Measurements from ENCODE around the gene PACRG.

PACRG gene

DNA sequence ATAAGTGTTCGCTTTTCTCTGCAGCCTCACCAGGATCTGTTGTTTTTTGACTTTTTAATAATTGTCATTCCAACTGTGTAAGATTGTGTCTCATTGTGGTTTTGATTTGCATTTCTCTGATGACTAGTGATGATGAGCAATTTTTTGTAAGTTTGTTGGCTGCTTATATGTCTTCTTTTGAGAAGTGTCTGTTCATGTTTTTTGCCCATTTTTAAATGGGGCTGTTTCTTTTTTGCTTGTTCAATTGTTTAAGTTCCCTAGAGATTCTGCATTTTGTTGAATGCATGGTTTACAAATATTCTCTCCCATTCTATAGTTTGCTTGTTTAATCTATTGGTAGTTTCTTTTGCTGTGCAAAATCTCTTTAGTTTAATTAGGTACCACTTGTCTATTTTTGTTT, 295.9 kb downstream of the PACRG start:
- DNase-seq: no peak

DNA sequence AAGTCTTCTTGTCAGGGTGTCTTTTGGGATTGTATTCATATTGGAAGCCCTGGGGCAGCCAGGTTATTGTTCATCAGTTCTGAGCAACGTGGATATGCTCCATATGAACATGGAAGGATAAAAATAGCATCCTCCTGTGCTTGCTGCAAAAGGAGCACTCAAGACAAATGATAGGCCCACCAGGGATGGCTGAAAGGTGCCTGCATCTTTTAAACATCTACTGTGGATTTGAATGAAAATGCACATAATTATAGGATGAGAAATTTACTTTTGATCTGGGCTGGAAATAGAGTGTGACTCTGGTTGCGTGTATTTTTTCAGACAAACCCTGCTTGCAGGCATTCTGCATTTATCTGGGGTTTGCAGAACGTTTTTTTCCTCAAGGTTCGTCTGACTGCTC, 299.1 kb downstream of the PACRG start:
- DNase-seq: no peak

DNA sequence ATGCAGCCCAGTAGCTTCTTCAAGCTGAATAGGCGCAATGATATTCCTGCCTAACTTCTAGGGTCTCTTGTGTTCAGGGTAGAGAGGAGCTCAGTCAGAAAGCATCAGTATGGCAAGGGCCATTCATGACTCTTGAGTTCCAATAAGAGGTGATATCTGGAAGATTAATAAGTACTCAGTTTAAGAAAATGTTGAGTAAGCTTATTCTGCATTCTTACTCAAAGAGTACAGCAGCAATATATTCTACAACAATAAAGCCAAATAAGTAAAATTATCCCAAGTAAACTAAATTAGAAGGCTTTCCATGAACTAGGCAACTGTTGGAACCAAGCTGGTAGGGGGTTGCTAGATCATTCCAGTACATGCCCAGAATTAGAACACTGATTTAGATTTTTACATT, 303.2 kb downstream of the PACRG start:
- DNase-seq: no peak

DNA sequence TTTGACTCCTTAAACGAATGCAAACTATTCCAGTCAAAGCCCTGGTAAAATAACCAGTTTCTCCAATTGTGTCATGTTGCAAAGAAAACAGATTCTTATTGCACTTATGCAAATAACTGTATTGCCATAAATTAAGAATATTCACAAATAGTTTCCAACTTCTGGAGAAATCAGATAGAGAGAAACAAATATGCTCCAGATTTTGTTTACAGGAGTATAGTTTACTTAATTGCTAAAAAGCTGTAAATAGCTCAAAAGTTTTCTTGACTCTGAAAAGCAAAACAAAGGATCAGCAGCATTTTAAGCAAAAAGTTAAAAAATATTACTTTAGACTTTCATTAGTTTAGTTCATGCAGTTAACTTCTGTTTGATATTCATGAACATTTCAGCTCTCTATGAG, 304.2 kb downstream of the PACRG start:
- no peak for DNase-seq

DNA sequence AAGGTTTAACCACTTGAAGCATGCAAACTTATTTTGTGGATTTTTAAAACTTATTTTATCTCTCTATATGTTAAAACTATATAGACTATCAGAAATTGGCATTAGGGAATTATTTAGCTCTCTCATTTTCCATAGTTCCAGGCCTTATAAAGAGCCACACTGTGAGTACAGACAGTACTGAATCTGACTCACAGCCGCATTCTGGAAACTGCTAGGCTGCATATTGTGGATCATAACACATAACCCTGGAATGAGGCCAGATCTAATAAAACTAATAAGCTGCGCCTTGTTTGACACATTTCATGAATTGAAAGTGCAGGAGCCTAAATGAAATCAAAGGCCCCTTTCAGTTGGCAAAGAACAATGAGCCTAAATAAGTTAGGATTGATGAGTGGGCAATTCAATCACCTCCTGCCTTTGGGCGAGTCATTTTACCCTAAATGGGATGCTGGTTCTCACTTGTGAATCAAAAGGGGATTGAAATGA, 308.4 kb downstream of the PACRG start:
- no peak for DNase-seq

DNA sequence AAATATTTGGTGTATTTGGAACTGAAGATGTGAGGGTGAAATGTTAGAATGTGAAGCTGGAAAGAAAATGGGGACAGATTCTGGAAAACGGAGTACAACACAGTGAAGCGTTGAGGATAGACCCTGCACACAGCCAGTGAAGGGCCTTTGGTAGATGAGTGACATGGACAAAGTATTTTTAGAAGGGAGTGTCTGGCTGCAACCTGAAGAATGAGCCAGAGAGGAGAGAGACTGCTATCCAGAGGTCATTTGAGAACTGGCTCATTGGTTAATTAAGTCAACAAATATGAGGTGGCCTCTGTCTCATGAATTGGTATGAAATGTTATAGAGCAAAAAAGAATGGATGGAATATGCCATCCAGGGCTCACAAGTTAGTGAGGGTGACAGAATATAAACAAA, 310.5 kb downstream of the PACRG start:
- no peak for DNase-seq

DNA sequence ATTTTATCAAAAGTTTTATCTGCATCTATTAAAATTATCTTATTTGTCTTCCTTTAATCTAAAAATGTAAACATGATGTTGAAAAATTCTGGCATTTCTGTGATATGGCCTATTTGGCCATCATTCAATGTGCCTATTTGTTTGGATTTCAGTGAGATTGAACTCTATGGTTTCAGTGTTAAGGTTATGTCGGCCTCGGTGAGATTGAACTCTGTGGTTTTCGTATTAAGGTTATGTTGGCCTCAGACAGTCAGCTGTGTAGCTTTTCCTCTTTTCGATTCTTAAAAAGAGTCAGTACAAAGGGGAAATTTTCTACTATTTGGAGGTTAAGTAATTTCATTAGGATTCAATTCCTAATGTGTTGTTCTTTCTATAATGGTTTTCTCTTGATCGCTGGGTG, 320.6 kb downstream of the PACRG start:
- no peak for DNase-seq

DNA sequence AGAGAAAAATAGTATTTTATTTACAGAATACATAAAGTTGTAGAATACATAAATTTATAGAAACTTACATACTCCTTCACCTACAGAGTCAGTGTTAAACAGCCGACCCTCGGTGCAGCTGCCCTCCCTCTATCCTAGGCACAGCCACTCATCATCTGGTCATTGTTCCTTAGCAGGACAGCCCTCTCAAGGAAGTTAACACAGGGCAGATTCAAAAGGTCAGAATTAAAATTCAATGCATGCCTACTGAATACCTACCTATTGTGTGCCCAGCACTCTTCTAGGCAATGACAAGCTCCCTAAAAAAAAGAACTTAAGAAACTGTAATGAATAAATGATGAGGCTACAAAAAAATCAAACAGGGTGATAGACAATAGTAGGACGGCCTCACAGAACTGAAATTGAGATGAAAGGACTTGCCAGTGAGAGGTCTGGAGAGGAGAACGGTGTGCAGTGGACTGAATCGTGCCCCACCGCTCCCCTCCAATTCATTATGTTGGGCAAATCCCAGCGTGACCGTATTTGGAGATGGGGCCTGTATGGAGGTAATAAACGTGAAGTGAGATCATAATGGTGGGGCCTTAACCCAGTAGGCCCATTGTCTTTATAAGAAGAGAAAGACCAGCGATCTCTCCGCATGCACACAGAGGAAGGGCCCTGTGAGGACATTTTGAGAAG, 326.0 kb downstream of the PACRG start:
- DNase-seq: no peak

DNA sequence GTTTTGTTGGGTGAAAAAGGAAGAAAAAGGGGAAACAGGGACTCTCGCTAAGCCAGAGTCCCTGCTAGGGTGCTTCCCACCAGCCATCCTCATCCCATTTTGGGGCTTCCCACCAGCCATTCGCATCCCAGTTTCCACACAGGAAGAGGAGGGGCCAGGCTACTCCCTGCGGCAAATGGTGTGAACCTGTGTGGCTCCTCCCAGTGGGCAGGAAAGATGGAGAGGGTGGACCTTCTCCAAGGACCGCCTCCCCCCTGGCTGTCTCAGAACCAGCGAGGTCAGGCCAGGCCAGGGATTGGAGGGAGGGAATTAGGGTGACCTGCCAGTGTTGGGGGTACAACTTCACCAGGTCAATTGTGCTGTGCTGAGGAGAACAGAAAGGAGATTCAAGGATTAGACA, 326.9 kb downstream of the PACRG start:
- no peak for DNase-seq

DNA sequence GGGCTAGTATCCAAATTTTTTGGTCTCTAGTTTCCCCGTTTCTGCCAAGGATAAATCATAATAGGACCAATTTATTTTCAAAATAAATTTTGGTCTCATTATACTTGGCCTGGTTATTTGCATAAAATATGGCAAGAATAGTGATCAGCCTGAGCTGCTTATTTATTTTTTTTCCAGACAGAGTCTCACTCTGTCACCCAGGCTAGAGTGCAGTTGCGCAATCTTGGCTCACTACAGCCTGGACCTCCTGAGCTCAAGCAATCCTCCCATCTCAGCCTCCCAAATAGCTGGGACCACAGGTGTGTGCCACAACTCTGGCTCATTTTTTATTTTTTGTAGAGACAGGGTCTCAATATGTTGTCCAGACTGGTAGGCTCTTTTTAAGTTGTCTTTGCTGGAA, 329.5 kb downstream of the PACRG start:
- DNase-seq: no peak

DNA sequence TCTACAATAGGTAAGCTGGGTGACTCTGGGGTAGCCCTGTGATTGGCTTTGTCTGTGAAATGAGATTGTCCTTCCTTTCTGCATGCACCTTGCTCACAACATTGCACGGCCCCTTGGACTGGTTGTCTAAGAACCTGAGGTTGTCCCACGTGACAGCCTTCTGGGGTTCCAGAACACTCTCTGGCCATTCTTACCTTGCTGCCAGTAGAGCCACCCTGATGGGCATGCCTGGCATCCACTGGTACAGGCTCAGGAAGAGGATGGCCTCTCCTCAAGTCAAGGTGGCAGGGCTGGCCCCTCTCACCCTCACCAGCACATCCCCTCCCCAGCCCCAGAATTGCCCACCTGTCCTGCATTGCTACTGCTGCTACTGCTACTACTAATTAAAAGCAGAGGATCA, 335.0 kb downstream of the PACRG start:
- no peak for DNase-seq

DNA sequence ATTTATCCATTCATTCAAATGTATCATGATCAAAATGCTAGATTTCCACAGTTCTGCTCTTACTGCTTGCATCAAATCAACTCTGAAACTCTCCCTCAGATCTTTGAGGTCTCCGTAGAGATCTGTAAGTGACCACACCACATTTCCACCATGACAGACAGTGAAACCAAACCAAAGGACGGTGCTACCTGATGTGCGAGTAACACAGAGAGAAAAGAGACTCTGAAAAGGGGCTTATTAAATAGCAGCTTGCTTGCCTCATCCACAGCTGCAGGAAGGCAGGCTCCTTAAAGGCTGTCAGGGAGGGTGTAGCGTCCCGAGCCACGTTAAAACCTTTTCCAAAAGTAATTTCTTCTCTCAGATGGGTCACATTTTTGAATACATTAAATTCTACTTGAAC, 335.8 kb downstream of the PACRG start:
- DNase-seq: no peak

DNA sequence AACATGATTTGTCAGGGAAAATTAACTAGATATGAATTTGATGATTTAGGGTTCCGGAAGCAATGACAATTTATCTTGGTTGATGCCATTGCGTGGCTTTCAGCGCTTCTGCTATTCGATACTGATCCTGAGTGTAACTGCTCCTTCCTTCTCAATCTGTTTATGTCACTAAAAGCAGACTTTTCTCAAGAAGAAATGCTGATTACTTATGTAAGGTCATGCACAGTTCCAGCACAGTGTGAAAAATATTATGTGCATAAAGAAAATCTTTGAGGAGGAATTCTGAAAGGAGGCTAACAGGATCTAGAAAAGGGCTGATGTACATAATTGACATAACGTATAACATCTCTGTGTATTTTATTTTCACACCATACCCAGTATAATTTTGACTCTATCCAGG, 336.6 kb downstream of the PACRG start:
- no peak for DNase-seq

DNA sequence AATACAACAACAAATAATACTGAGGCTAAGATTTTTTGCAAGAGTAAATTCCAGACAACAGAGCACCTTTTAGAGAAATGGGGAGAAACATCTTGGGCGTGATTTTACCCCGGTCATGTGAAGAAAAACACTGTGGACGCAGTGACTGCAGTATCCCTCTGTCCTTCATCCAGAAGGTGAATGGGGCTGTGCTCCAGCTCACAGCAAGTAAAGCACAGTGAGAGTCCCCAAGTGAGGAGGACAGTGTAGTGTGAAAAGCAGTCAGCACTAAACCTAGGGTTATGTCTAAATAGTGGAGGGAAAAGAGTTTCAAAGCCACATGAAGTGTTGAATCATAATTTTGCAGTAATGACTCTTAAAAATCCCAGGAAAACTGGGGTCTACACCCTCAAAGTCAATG, 338.4 kb downstream of the PACRG start:
- DNase-seq: no peak

DNA sequence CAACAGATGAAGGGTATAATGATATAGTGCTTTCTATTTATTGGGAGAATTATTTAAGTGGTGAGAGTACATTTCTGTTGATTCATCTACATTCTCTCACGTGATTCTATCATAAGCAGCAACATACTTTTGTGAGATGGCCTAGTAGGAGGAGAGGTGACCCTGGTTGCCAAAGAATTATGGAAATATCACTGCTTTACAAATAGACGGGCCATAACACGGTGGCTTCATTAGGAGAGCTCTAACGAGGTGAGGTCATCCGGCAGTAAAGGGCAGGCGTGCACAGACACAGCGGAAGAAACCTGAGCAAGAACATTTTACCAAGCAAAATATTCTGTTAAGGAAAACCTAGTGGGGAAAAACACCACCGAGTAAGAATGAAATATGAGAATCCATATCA, 349.4 kb downstream of the PACRG start:
- DNase-seq: no peak

DNA sequence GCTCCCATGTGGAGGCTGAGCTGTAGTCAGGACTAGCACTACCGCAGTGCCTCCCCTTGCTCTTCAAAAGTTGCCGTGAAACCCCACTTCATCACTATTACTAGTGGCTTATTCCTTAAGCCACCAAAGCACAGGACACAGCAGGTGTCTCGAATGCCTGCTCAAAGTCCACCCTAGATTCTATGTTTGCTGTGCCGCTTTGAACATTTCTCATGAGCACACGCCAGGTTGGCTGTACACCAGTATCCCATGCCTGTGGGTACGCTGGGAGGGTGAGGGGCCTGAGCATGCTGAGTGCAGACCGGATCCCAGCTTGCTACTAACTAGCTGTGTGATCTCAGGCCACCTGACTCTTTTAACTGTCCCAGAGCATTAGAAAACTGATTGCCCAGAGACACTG, 350.9 kb downstream of the PACRG start:
- DNase-seq: no peak

DNA sequence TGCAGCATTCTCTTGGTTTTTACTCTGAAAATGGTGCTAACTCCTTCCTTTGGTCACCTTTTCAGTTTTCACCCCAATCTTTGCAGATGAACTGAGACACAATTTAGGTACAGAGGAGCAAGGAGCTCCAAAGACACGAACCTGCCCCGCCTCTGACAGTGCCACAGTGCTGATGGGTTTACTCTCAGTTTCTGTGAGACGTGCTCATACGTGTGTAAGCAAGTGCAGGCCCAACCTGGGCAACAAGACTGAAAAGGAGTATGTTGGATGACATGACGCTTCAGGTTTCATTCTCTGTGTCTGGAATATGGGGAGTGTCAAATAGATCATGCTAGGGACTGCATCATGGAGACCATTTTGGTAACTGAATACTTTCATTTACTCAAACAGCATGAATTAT, 352.5 kb downstream of the PACRG start:
- DNase-seq: no peak

DNA sequence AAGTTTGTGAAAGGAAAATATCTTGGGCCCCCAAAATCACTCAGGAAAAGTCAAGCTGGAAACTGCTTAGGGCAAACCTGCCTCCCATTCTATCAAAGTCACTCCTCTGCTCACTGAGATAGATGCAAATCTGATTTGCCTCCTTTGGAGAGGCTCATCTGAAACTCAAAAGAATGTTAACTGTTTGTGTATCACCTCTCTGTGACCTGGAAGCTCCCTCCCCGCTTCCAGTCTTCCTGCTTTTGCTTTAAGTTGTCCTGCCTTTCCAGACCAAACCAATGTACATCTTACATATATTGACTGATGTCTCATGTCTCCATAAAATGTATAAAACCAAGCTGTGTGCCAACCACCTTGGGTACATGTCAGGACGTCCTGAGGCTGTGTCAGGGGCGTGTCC, 355.4 kb downstream of the PACRG start:
- DNase-seq: no peak

DNA sequence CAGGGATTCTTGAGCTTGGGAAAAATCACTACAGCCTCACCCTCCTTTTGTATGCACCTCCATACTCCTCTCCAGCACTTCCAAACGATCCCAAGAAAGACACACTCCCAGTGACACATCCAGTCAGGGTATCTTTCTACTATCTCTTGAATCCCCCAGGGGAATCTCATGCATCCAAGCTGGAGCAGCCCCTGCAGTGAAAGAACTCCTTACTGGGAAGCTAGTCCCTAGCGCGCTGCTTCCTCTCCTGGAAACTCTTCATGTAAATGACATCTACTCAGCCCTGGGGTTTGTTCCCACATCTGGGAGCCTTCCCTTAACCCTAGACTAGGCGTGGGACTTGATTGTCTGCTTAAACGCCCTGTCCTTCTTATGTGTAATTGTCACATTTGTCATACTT, 357.7 kb downstream of the PACRG start:
- DNase-seq: peak; percentile 29

DNA sequence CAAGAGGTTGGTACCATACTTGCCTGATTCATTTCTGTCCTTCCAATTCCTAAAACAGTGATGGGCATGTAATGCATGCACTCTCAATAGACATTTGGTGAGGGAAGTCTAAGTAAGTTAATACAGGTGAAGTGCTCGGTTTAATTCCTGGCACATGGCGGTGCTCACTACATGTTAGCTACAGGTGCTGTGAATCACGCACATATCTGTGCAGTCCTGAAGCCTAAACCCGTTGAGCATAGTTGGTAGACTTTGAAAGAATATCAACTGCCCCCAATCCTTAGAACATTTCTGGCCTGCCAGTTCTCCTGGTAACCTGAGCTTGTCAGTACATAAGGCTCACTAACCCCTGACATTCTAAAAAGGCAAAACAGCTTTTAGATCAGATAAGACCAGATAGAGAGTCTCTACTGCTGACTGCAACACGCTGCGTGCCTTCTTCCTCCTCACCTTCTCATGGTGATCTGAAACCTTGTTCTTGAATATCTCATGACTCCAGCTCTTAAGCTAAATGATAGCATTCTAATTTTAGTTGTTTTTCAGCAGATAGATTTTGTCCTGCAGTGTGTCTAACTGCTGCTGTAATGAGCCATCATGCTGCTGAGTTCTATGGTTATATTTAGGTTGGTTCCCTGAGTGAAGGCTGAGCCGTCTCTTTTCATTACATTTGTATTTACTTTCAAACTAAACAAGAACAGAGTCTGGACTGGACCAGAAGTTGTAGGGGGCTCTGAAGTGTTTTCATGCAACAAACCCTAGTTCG, 358.3 kb downstream of the PACRG start:
- DNase-seq: no peak

DNA sequence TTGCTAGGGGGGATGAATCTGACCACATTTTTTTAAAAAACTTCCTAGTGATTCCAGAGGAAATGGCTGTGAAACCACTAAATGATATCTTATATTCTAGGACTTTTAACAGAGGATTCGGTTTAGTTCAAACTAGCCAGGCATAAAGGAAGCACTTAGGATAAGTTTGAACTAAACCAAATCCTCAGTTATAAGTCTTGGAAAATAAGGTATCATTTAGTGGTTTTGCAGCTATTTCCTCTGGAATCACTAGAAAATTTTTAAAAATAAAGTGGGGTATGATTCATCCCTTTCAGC, 358.8 kb downstream of the PACRG start:
- no peak for DNase-seq

DNA sequence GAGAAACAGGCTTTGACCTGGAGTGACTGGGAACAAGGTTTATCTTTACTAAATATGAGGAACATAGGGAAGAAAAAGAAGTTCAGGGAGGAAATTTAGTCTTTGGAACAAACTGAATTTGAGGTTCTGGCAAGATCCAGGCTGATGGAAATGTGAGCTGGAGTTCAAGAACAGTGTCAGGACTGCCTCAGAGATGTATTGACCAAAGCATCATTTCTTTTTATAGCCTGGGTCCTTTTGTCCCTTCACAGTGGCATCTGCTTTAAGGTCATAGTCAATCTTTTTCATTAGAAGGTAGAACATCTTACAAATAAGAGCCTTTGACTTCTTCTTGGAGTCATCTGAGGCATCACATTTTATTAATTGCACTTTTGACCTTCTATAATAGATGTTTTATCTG, 360.2 kb downstream of the PACRG start:
- no peak for DNase-seq

DNA sequence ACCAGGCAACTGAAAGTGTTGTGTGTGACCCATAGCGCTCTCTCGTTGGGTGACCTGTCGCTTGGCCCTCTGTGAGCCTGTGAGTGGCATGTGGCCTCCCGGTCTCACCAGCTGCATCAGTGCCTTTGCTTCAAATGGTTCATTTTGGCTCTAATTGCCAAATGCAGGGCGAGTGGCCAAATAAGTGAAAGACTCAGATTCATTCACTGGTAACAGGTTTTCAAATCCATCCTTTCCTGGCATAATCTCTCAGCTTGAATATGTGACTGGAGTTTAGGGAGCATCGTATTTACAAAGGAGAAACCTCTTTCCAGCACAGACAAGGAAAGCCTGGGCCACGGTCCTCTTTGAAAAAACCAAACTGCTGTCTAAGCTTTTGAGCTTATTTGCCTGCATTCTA, 365.1 kb downstream of the PACRG start:
- DNase-seq: no peak

DNA sequence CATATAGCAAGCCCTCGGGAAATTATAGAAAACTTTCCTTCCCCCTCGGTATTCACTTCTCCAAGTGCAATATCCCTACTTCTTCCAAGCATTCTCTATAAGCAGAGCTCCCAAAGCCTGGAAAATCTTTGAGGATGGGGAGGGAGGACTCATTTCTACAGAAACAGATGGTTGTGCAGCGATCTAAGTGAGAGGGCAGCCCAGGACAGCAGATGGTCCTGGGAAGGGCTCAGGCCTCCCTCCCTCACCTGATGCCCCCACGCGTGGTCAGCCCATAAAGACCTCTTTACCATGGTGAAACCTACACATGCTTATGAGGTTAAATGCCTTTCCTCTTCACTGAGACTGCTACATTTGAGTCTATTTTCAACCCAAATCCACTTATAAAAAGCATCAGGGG, 367.1 kb downstream of the PACRG start:
- peak; percentile 57 for DNase-seq

DNA sequence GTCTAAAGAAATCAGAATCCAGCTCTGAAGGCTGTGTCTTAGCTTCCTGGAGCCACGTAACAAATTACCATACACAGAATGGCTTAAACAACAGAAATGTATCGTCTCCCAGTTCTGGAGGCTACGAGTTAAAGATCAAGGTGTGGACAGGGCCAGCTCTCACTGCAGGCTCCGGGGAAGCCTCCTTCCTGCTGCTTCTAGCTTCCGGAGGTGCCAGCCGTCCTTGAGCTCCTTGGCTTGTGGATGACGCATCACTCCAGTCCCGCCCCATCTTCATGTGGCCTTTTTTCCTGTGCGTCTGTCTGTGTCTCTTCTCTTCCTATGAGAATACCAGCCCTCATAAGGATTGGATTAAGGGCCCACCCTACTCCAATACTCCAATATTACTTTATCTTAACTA, 367.6 kb downstream of the PACRG start:
- no peak for DNase-seq
